Upper lobe of right lung (tissue), 1 donor: Measurements from ENCODE around the gene MYOCOS. TPM values are rescaled to one million over a fixed set of nuclear protein-coding genes. Genes with fewer than 3 reads are reported as not detected.

Experiments
- ATAC-seq: fragments of 200-7000 bp; cut with Tn5 transposase; one replicate; pipeline ENCODE4 v1.9.1; 2020; ENCODE audit warnings: mild to moderate bottlenecking, moderate library complexity
- DNase-seq: peaks from one replicate; pipeline ENCODE4 v3.0.0-alpha.2; 2020
- H3K27ac ChIP-seq: fragments of 200-600 bp; one replicate; pipeline ENCODE4 v1.8.0; 2022
- H3K27me3 ChIP-seq: fragments of 200-600 bp; one replicate; pipeline ENCODE4 v1.8.0; 2022; ENCODE audit warnings: mild to moderate bottlenecking
- H3K36me3 ChIP-seq: fragments of 200-600 bp; one replicate; pipeline ENCODE4 v1.8.0; 2022
- H3K4me1 ChIP-seq: fragments of 200-600 bp; one replicate; pipeline ENCODE4 v1.8.0; 2022
- H3K4me3 ChIP-seq: fragments of 200-600 bp; one replicate; pipeline ENCODE4 v1.8.0; 2022; ENCODE audit warnings: mild to moderate bottlenecking
- H3K9me3 ChIP-seq: fragments of 200-600 bp; one replicate; pipeline ENCODE4 v1.8.0; 2022
- intact Hi-C: fragments of 100-400 bp; cut with DNase I; formaldehyde crosslinking; loops from one replicate; pipeline ENCODE4 v1.11.0; 2022
- total RNA-seq: library from RNA; stranded (reverse); fragmentation: NEBNext Ultra II Directional; extraction: Animal tissue kit (Norgen Biotek cat#: 25700); gene quantifications from one replicate; pipeline ENCODE4 v1.2.1, GENCODE V29; 2021
- TF ChIP-seq, protein P1 (sequence below): fragments of 200-600 bp; IDR thresholded peaks from one replicate; pipeline ENCODE4 v1.8.0; 2022; ENCODE audit warnings: antibody characterized with exemption
- donor health status: DM: no; HTN: yes; CAD: no; lungs with severe emphysema.

The MYOCOS gene
- total RNA-seq, 1 donor from 2014 or later: not detected

DNA sequence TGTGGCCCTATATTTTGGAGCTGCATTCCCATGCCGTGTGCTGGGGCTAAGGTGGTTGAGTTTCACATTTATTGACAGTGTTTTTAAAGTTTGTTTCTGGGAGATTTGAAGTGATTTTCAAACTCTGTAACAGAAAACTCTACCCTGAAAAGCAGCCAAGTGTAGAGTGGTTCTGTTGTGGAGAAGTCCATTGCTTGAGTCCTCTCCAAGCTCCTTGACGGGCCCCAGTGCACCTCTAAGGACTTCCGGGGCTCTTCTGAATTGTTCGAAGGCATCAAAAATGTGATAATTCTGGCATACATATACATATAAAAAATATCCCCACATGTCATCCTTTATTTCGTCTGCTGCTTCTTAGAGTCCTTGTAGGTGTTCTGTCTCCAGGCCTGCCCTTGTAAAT is 5.0 kb downstream of the MYOCOS start:
- no peaks in the 10 kb centered on the region for H3K4me1 ChIP-seq
- TF ChIP-seq, protein P1, sequence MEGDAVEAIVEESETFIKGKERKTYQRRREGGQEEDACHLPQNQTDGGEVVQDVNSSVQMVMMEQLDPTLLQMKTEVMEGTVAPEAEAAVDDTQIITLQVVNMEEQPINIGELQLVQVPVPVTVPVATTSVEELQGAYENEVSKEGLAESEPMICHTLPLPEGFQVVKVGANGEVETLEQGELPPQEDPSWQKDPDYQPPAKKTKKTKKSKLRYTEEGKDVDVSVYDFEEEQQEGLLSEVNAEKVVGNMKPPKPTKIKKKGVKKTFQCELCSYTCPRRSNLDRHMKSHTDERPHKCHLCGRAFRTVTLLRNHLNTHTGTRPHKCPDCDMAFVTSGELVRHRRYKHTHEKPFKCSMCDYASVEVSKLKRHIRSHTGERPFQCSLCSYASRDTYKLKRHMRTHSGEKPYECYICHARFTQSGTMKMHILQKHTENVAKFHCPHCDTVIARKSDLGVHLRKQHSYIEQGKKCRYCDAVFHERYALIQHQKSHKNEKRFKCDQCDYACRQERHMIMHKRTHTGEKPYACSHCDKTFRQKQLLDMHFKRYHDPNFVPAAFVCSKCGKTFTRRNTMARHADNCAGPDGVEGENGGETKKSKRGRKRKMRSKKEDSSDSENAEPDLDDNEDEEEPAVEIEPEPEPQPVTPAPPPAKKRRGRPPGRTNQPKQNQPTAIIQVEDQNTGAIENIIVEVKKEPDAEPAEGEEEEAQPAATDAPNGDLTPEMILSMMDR: no peak
- H3K36me3 ChIP-seq: no peaks in the 10 kb centered on the region
- H3K27ac ChIP-seq: no peak overlapping the region
- H3K27me3 ChIP-seq: no peaks in the 10 kb centered on the region
- intact Hi-C loops: no loop called here
- H3K9me3 ChIP-seq: no peaks in the 10 kb centered on the region
- no peak for DNase-seq
- ATAC-seq: peak; percentile 50
- H3K4me3 ChIP-seq: no peak overlapping the region

DNA sequence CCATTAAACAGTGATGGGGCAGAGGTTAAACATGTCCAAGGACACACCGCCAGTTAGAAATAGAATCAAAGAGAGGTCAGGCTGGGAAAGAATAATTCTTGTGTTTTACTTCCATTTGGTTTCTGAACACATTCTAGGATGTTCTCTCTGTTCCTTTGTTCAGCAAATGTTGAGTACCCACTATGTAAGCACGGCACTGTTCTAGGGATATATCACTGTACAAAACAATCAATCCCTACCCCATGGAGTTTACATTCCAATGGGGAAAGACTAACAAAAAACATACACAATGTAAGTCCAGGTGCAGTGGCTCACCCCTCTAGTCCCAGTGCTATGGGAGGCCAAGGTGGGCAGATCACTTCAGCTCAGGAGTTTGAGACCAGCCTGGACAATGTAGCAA is 6.2 kb downstream of the MYOCOS start:
- H3K27ac ChIP-seq: no peak overlapping the region
- intact Hi-C loops: no loop called here
- ATAC-seq: no peak
- TF ChIP-seq, protein P1: no peak
- no peak overlapping the region for H3K4me3 ChIP-seq
- H3K9me3 ChIP-seq: no peaks in the 10 kb centered on the region
- no peaks in the 10 kb centered on the region for H3K4me1 ChIP-seq
- H3K36me3 ChIP-seq: no peaks in the 10 kb centered on the region
- DNase-seq: no peak
- no peaks in the 10 kb centered on the region for H3K27me3 ChIP-seq

DNA sequence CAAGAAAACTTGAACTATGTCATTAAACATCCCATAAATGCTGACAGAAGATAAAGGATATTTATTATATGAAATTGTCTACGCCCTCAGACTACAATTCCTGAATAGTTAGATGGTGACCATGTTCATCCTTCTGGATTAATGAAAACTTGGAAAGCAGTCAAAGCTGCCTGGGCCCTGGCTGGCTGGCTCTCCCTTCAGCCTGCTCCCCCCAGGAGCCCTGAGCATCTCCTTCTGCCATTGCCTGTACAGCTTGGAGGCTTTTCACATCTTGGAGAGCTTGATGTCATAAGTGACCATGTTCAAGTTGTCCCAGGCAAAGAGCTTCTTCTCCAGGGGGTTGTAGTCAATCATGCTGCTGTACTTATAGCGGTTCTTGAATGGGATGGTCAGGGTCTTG is 13.6 kb downstream of the MYOCOS start:
- no peaks in the 10 kb centered on the region for H3K27me3 ChIP-seq
- no peaks in the 10 kb centered on the region for H3K9me3 ChIP-seq
- H3K27ac ChIP-seq: no peak overlapping the region
- H3K4me1 ChIP-seq: no peaks in the 10 kb centered on the region
- DNase-seq (no peak), ATAC-seq (no peak)
- intact Hi-C loops: no loop called here
- TF ChIP-seq, protein P1: no peak
- no peak overlapping the region for H3K4me3 ChIP-seq
- H3K36me3 ChIP-seq: no peaks in the 10 kb centered on the region

DNA sequence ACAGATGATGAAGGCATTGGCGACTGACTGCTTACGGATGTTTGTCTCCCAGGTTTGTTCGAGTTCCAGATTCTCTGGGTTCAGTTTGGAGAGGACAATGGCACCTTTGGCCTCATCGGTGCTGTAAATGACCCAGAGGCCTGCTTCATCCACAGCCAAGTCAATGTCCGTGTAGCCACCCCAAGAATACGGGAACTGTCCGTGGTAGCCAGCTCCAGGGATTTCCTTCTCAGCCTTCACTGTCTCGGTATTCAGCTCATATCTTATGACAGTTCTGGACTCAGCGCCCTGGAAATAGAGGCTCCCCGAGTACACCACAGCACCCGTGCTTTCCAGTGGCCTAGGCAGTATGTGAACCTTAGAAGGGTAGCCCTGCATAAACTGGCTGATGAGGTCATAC is 14.1 kb downstream of the MYOCOS start:
- H3K4me3 ChIP-seq: no peak overlapping the region
- no peak for ATAC-seq
- no peaks in the 10 kb centered on the region for H3K4me1 ChIP-seq
- TF ChIP-seq, protein P1: no peak
- H3K27me3 ChIP-seq: no peaks in the 10 kb centered on the region
- no peaks in the 10 kb centered on the region for H3K9me3 ChIP-seq
- intact Hi-C loops: no loop called here
- H3K36me3 ChIP-seq: no peaks in the 10 kb centered on the region
- DNase-seq: no peak
- H3K27ac ChIP-seq: no peak overlapping the region

DNA sequence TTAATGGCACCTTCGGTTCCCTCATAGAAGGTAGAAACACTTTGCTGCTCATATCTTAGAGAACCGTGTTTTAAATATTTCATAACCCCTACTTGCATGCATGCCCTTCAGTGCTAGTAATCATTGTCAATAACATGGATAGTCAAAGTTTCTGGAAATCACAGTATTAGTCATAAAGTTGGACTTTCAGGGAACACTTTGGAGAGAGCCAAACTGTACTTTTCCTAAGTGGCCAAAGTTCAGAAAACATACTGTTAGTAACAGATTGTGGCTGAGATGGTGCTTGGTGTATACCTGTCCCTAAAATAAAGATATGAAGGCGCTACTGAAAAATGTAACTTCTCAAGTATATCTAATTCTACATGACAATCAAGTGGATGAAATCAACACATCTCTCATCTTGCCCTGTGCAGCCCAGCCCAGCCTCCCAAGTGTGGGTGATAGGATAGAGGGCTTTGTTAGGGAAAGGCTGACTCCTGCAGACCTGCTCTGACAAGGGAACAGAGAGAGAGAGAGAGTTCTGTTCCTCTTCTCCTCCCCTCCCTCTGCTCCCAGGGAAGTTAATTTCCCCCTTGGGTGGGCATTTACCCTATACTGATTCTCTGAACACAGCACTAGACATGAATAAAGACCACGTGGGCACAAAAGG is 16.0 kb downstream of the MYOCOS start:
- Histone ChIP-seq H3K36me3 (no peaks in the 10 kb centered on the region), H3K4me1 (no peaks in the 10 kb centered on the region), H3K27me3 (no peaks in the 10 kb centered on the region), H3K27ac (no peak overlapping the region), H3K9me3 (no peaks in the 10 kb centered on the region), H3K4me3 (no peak overlapping the region)
- TF ChIP-seq, protein P1: no peak
- DNase-seq (no peak), ATAC-seq (peak; percentile 49)
- intact Hi-C loops: no loop called here

DNA sequence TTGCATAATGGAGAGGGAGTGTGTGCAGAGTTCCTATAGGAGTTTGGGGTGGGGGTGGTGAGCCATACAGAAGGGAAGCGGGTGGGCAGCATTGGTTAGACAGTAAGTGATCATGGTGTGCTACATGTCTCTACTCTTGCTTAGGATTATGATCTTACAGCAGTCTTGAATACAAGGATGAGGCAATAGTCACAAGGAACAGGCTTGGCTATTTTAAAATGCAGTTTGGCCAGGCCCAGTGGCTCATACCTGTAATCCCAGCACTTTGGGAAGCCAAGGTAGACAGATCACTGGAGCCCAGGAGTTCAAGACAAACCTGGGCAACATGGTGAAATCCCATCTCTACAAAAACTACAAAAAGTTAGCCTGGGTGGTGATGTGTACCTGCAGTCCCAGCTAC is 18.2 kb downstream of the MYOCOS start:
- ATAC-seq: no peak
- no peaks in the 10 kb centered on the region for H3K27me3 ChIP-seq

More for the DNA sequence above, 18.2 kb downstream of the MYOCOS start:
- Histone ChIP-seq H3K36me3 (no peaks in the 10 kb centered on the region), H3K4me3 (no peak overlapping the region), H3K27ac (no peak overlapping the region), H3K9me3 (no peaks in the 10 kb centered on the region), H3K4me1 (peaks cover 8% of the 10 kb centered on the region)
- TF ChIP-seq, protein P1: no peak
- no peak for DNase-seq
- intact Hi-C loops: no loop called here
